Esophagus muscularis mucosa (tissue), 4 donors: Measurements from ENCODE around the gene IQCE. TPM values are rescaled to one million over a fixed set of nuclear protein-coding genes. Genes with fewer than 3 reads are reported as not detected.

Source experiments
- DNase-seq: peaks from one replicate; pipeline ENCODE4 v3.0.0-alpha.2; 2017; ENCODE audit errors: extremely low spot score
- H3K27ac ChIP-seq, 4 donors: fragments of 200-600 bp; sonication (generic); replicated peaks in 1 of 4; 1 replicate in 3 of 4; 2 replicates in 1 of 4; pipeline ENCODE4 v1.5.1; 2016 to 2019; ENCODE audit warnings: mild to moderate bottlenecking in 1 of 4
- H3K27me3 ChIP-seq, 4 donors: fragments of 200-600 bp; sonication (generic); one replicate each; pipeline versions ENCODE4 v1.5.1 to v1.6.0; 2016 to 2019
- H3K36me3 ChIP-seq, 4 donors: fragments of 200-600 bp; sonication (generic); one replicate each; pipeline ENCODE4 v1.5.1; 2016 to 2019
- H3K4me1 ChIP-seq, 4 donors: fragments of 200-600 bp; sonication (generic); one replicate each; pipeline ENCODE4 v1.5.1; 2016 to 2019
- H3K4me3 ChIP-seq, 4 donors: fragments of 200-600 bp; sonication (generic); 1 replicate in 2 of 4; 2 replicates in 2 of 4; pipeline ENCODE4 v1.5.1; 2016 to 2019; ENCODE audit warnings: mild to moderate bottlenecking in 4 of 4, moderate library complexity in 1 of 4
- H3K9me3 ChIP-seq, 4 donors: fragments of 200-600 bp; sonication (generic); 1 replicate in 3 of 4; 2 replicates in 1 of 4; pipeline ENCODE4 v1.5.1; 2016 to 2019
- EP300 ChIP-seq: sonication (generic); formaldehyde crosslinking; IDR thresholded peaks from one replicate; pipeline ENCODE4 v1.6.1; 2017; ENCODE audit warnings: antibody characterized with exemption
- POLR2A ChIP-seq: fragments of 450-650 bp; IDR thresholded peaks from one replicate; pipeline ENCODE4 v1.6.1; 2017; ENCODE audit warnings: antibody characterized with exemption, moderate library complexity, mild to moderate bottlenecking, low read depth
- POLR2AphosphoS5 ChIP-seq, 2 donors: sonication (generic); formaldehyde crosslinking; IDR thresholded peaks; one replicate each; pipeline ENCODE4 v1.6.1; 2017; ENCODE audit warnings: antibody characterized with exemption in 2 of 2
- WGBS: methylation state at CpG from one replicate; pipeline ENCODE4 v1.1.5; 2018; 5-methylcytosine and 5-hydroxymethylcytosine counted together
- intact Hi-C: fragments of 100-400 bp; cut with DNase I; formaldehyde crosslinking; loops from one replicate; pipeline ENCODE4 v1.15.1; 2023
- total RNA-seq, 4 donors: library from RNA; depleted of rRNA; stranded (reverse); fragments of >200 nt; gene quantifications; one replicate each; pipeline versions ENCODE4 v1.1.0 to v1.2.1, GENCODE V29; 2016
- TF ChIP-seq, protein P1 (sequence below), 3 experiments: fragments of 200-600 bp in 2 of 3; fragments of 450-650 bp in 1 of 3; sonication (generic) in 2 of 3; IDR thresholded peaks; one replicate each; pipeline ENCODE4 v1.5.1; 2017 to 2019; ENCODE audit warnings: antibody characterized with exemption in 3 of 3, mild to moderate bottlenecking in 2 of 3, moderate library complexity in 1 of 3

The IQCE gene
- total RNA-seq, 4 donors from 2014 or later: 13.0 to 22.4 (median 18.0) TPM

DNA sequence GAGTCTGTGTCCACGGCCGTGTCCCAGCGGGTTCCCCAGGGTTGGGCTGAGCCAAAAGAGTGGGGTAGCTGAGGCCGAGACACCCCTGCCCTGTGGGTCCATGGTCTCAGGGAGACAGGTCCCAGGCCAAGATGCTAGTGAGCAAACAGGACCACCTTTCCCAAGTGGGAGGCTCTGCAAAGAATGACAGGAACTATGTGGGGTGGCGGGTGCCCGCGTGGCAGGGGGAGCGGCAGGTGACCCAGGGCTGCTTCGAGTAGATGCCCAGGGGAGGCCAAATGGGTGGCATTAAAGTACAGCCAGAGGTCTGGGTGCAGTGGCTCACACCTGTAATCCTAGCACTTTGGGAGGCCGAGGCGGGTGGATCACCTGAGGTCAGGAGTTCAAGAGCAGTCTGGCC, 91.2 kb downstream of the IQCE start:
- WGBS: 93% methylated on average over 11 of the region's 11 CpGs
- Histone ChIP-seq H3K27me3 (no peaks in the 10 kb centered on the region), H3K4me3 (no peak overlapping the region), H3K4me1 (peaks cover 5 to 9% (median 6%) of the 10 kb centered on the region in 4 donors), H3K36me3 (peaks cover 16 to 69% (median 54%) of the 10 kb centered on the region in 4 donors), H3K9me3 (no peaks in the 10 kb centered on the region), H3K27ac (no peak overlapping the region)
- no peak for DNase-seq
- no peak for TF ChIP-seq POLR2A
- TF ChIP-seq, protein P1, sequence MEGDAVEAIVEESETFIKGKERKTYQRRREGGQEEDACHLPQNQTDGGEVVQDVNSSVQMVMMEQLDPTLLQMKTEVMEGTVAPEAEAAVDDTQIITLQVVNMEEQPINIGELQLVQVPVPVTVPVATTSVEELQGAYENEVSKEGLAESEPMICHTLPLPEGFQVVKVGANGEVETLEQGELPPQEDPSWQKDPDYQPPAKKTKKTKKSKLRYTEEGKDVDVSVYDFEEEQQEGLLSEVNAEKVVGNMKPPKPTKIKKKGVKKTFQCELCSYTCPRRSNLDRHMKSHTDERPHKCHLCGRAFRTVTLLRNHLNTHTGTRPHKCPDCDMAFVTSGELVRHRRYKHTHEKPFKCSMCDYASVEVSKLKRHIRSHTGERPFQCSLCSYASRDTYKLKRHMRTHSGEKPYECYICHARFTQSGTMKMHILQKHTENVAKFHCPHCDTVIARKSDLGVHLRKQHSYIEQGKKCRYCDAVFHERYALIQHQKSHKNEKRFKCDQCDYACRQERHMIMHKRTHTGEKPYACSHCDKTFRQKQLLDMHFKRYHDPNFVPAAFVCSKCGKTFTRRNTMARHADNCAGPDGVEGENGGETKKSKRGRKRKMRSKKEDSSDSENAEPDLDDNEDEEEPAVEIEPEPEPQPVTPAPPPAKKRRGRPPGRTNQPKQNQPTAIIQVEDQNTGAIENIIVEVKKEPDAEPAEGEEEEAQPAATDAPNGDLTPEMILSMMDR (IDR thresholded peaks at IDR 0.05): no peak
- no peak for TF ChIP-seq EP300
- TF ChIP-seq POLR2AphosphoS5 (IDR thresholded peaks at IDR 0.05): no peak
- intact Hi-C loops: no loop called here

GRCh38 chr7:2650451-2650850, 91.7 kb downstream of the IQCE start:
- TF ChIP-seq POLR2A (no peak), POLR2AphosphoS5 (IDR thresholded peaks at IDR 0.05) (no peak), EP300 (no peak)
- H3K27me3 ChIP-seq: no peaks in the 10 kb centered on the region
- peaks cover 16 to 72% (median 58%) of the 10 kb centered on the region in 4 donors for H3K36me3 ChIP-seq
- intact Hi-C loops: no loop called here
- peaks cover under 1 to 4% (median 1%) of the 10 kb centered on the region in 4 donors for H3K4me1 ChIP-seq
- no peak overlapping the region for H3K4me3 ChIP-seq
- H3K9me3 ChIP-seq: no peaks in the 10 kb centered on the region
- DNase-seq: no peak
- whole genome bisulfite sequencing: 91% methylated on average over 8 of the region's 8 CpGs
- no peak overlapping the region for H3K27ac ChIP-seq

DNA sequence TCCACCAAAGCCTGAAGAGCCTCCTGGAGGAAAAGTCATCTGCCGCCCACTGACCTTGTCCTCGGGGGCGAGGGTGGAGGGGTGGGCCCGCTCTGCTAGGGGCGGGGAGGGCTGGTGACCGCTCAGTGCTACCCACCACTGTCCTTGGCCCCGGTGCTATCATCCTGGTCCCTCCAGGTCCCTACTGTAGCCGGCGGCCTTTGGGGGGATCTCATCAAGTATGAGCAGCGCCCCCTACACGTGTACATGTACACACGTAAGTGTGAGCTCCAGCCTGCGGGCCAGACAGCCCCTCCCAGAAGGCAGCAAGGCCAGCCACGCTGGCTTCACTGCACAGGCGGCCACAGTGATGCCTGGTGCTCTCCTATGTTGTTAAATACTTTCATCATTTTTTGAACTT, 92.6 kb downstream of the IQCE start:
- Histone ChIP-seq H3K36me3 (peaks cover 16 to 79% (median 66%) of the 10 kb centered on the region in 4 donors), H3K4me1 (no peaks in the 10 kb centered on the region), H3K27me3 (no peaks in the 10 kb centered on the region), H3K9me3 (no peaks in the 10 kb centered on the region), H3K27ac (no peak overlapping the region), H3K4me3 (no peak overlapping the region)
- no peak for DNase-seq
- intact Hi-C loops: no loop called here
- 88% methylated on average over 11 of the region's 15 CpGs for WGBS
- TF ChIP-seq POLR2A (no peak), EP300 (no peak), POLR2AphosphoS5 (IDR thresholded peaks at IDR 0.05) (no peak)
- TF ChIP-seq, protein P1 (IDR thresholded peaks at IDR 0.05): no peak

GRCh38 chr7:2651847-2652735, 93.3 kb downstream of the IQCE start:
- H3K4me1 ChIP-seq: no peaks in the 10 kb centered on the region
- no peak for DNase-seq
- TF ChIP-seq, protein P1 (IDR thresholded peaks at IDR 0.05): no peak
- TF ChIP-seq EP300 (no peak), POLR2AphosphoS5 (IDR thresholded peaks at IDR 0.05) (no peak), POLR2A (no peak)
- H3K27me3 ChIP-seq: no peaks in the 10 kb centered on the region
- no peaks in the 10 kb centered on the region for H3K9me3 ChIP-seq
- 96% methylated on average over 11 of the region's 28 CpGs for WGBS
- no peak overlapping the region for H3K4me3 ChIP-seq
- intact Hi-C loops: no loop called here
- no peak overlapping the region for H3K27ac ChIP-seq
- peaks cover 14 to 80% (median 69%) of the 10 kb centered on the region in 4 donors for H3K36me3 ChIP-seq

DNA sequence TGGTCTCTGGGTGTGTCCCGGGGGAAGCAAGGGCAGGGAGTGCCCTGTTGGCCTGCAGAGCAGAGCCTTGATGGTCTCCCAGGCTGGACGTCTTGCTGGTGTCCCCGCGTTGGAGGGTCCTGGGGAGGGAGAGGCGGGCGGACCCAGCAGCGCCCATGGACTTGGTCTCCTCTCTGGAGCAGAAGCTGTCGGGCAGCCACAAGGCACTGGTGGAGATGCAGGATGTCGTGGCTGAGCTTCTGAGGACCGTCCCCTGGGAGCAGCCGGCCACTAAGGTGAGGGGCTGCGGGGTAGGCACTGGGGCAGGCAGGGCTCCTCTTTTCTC, 93.9 kb downstream of the IQCE start:
- H3K4me1 ChIP-seq: no peaks in the 10 kb centered on the region
- H3K4me3 ChIP-seq: no peak overlapping the region
- WGBS: 100% methylated on average over 2 of the region's 12 CpGs
- TF ChIP-seq POLR2A (no peak), EP300 (no peak), POLR2AphosphoS5 (IDR thresholded peaks at IDR 0.05) (no peak)
- TF ChIP-seq, protein P1 (IDR thresholded peaks at IDR 0.05): no peak
- intact Hi-C loops: no loop called here
- no peaks in the 10 kb centered on the region for H3K9me3 ChIP-seq
- H3K27ac ChIP-seq: no peak overlapping the region
- peaks cover 8 to 78% (median 68%) of the 10 kb centered on the region in 4 donors for H3K36me3 ChIP-seq
- no peaks in the 10 kb centered on the region for H3K27me3 ChIP-seq
- no peak for DNase-seq
